Kidney epithelial cell (primary cell): ENCODE data around the gene TRIM59. TPM values are rescaled to one million over a fixed set of nuclear protein-coding genes. Genes with fewer than 3 reads are reported as not detected.

Source experiments
- DNase-seq: peaks from one replicate; pipeline ENCODE4 v3.0.0-alpha.2; 2010; ENCODE audit warnings: low read depth
- H3K27me3 ChIP-seq: 2 replicates; pipeline ENCODE4 v1.6.0; 2011; ENCODE audit warnings: low read length; ENCODE audit not compliant: control insufficient read depth, insufficient read depth
- H3K36me3 ChIP-seq: 2 replicates; pipeline ENCODE4 v1.5.1; 2011; ENCODE audit warnings: low read length; ENCODE audit not compliant: control insufficient read depth, insufficient read depth
- H3K4me3 ChIP-seq: 2 replicates; pipeline ENCODE4 v1.5.1; 2011; ENCODE audit warnings: low read depth, mild to moderate bottlenecking, control low read depth, low read length
- total RNA-seq: library from RNA; depleted of rRNA; stranded (reverse); fragments of >200 nt; gene quantifications from 2 replicates; pipeline ENCODE4 v1.2.3, GENCODE V29; 2015
- TF ChIP-seq, protein P1 (sequence below): IDR thresholded peaks from 2 replicates; pipeline ENCODE4 v1.5.1; 2011; ENCODE audit warnings: mild to moderate bottlenecking, moderate library complexity, low read length, control low read depth, inconsistent platforms; ENCODE audit not compliant: insufficient read depth, poor library complexity, severe bottlenecking

TRIM59 gene
- total RNA-seq, 1 donor from 2014 or later, result 13.8 TPM

DNA sequence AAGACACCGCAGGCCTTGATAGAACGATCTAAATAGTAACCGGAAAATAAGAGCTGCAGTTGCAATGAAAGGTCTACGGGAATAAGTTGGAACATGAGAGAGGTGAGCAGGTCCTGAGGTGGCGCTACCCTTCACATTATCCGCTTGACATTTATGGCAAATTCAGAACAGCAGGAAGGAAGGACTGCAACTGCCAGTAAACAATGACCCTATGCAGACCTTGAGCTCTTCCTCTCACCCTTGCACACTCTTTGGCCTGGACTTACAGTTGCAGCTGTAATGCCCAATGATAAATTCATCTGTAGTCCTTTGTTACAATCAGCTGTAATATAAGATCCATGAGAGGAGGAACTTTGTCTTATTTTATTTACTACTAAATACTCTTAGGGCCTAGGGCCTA, 32.3 kb upstream of the TRIM59 start:
- H3K27me3 ChIP-seq, result no peaks in the 10 kb centered on the region
- TF ChIP-seq, protein P1, sequence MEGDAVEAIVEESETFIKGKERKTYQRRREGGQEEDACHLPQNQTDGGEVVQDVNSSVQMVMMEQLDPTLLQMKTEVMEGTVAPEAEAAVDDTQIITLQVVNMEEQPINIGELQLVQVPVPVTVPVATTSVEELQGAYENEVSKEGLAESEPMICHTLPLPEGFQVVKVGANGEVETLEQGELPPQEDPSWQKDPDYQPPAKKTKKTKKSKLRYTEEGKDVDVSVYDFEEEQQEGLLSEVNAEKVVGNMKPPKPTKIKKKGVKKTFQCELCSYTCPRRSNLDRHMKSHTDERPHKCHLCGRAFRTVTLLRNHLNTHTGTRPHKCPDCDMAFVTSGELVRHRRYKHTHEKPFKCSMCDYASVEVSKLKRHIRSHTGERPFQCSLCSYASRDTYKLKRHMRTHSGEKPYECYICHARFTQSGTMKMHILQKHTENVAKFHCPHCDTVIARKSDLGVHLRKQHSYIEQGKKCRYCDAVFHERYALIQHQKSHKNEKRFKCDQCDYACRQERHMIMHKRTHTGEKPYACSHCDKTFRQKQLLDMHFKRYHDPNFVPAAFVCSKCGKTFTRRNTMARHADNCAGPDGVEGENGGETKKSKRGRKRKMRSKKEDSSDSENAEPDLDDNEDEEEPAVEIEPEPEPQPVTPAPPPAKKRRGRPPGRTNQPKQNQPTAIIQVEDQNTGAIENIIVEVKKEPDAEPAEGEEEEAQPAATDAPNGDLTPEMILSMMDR, result no peak
- no peak overlapping the region for H3K4me3 ChIP-seq
- no peak for DNase-seq
- H3K36me3 ChIP-seq, result no peaks in the 10 kb centered on the region

DNA sequence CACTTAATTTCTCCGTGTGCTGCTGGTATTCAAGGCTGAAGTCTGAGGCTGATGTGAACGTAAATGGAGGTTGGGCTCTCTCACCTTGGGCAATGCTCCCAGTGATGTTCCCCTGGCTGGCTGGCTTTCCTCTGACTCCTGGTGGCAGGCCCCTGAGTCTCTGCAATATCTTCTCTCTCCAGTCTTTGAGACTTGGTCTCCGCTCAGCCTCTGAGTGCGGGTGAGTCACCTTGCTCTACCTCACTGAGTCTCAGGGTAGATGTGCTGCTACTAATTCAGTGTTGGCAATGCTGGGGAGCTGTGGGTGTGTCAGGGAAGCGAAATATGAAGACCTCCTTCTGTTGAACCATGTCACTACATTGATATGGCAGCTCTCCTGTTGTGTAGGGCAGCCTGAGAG, 31.3 kb upstream of the TRIM59 start:
- H3K4me3 ChIP-seq, result no peak overlapping the region
- no peaks in the 10 kb centered on the region for H3K36me3 ChIP-seq
- no peaks in the 10 kb centered on the region for H3K27me3 ChIP-seq
- TF ChIP-seq, protein P1, result no peak
- DNase-seq, result no peak

DNA sequence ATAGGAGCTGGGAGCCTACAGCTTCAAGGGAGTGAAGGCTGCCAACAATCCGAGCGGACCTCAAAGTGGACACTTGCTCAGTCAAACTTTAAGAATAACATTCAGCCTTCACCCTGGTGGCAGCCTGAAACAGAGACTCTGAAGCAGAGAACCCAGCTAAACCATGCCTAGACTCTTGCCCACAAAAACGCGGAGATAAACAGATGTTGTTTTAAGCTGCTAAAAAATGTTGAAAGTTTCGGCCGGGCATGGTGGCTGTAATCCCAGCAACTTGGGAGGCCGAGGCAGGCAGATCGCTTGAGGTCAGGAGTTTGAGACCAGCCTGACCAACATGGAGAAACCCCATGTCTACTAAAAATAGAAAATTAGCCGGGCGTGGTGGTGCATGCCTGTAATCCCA, 29.8 kb upstream of the TRIM59 start:
- DNase-seq, result no peak
- Histone ChIP-seq H3K27me3 (no peaks in the 10 kb centered on the region), H3K36me3 (no peaks in the 10 kb centered on the region), H3K4me3 (no peak overlapping the region)
- TF ChIP-seq, protein P1, result no peak

DNA sequence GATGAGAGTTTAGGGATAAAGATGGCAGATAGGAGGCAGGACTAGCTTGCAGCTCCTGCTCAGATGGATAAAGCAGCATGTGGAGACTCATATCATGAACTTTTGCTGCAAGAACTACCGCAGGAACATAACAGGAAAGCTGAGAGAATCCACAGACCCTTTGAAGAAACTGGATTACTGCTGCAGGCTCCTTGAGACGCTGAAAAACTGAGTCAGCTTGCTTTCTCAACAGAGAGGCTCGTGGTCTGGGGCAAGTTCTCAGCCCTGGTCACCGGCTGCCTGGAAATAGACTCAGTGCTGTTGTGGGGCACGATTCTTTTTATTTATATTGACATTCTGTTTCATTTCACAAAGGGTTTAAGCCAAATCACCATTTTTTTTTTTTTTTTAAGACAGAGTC, 28.8 kb upstream of the TRIM59 start:
- Histone ChIP-seq H3K27me3 (no peaks in the 10 kb centered on the region), H3K4me3 (no peak overlapping the region), H3K36me3 (no peaks in the 10 kb centered on the region)
- DNase-seq, result no peak
- TF ChIP-seq, protein P1, result no peak

DNA sequence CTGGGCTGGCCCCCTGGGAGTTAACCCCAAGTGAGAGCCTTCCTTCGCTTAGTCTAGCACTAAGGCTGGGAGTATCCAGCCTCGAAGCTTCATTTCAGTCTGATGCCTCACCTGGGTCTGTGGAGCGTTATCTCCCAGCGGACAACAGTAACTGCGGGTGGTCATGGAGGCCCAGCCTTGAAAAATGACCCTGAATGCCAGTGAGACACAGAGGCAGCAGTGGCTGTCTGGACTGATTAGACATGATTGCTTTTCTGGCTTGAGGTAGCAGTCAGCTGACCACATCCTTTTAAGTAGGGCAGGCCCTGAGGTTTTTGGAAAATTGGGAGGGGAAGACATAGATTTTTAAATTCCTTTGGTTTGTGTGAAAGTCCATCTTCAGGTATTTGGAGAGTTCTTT, 28.2 kb upstream of the TRIM59 start:
- Histone ChIP-seq H3K4me3 (no peak overlapping the region), H3K36me3 (no peaks in the 10 kb centered on the region), H3K27me3 (no peaks in the 10 kb centered on the region)
- TF ChIP-seq, protein P1, result no peak
- DNase-seq, result no peak

DNA sequence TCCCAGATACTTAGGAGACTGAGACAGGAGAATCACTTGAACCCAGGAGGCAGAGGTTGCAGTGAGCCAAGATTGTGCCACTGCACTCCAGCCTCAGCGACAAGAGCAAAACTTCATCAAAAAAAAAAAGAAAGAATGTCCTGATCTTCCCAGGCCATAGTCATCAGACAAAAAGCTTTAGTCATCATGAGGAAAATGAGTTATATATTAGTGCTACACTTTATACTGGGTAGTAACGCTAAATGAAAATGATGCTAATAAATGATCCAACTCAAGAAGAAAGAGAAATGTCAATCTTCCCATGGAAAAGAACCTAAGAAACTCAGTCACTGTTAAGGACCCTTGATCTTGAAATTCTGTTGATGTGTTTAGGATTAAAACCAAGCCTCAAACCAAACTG, 26.3 kb upstream of the TRIM59 start:
- Histone ChIP-seq H3K27me3 (no peaks in the 10 kb centered on the region), H3K4me3 (no peak overlapping the region), H3K36me3 (no peaks in the 10 kb centered on the region)
- TF ChIP-seq, protein P1, result no peak
- no peak for DNase-seq
